IPS DF 19.7 (cell line): ENCODE results near the gene DNAJB13.
A peak's percentile ranks its signal among the peaks of the same experiment; 100 is the strongest.
"Not testable (repeated sequence)": the region's sequence is repeated elsewhere in the genome, so short reads cannot be mapped to it uniquely, and the experiment has no call there.

Source experiments
- DNase-seq: peaks from one replicate; pipeline ENCODE4 v3.0.0-alpha.2; 2013; ENCODE audit warnings: low read depth, low spot score

Gene DNAJB13

DNA sequence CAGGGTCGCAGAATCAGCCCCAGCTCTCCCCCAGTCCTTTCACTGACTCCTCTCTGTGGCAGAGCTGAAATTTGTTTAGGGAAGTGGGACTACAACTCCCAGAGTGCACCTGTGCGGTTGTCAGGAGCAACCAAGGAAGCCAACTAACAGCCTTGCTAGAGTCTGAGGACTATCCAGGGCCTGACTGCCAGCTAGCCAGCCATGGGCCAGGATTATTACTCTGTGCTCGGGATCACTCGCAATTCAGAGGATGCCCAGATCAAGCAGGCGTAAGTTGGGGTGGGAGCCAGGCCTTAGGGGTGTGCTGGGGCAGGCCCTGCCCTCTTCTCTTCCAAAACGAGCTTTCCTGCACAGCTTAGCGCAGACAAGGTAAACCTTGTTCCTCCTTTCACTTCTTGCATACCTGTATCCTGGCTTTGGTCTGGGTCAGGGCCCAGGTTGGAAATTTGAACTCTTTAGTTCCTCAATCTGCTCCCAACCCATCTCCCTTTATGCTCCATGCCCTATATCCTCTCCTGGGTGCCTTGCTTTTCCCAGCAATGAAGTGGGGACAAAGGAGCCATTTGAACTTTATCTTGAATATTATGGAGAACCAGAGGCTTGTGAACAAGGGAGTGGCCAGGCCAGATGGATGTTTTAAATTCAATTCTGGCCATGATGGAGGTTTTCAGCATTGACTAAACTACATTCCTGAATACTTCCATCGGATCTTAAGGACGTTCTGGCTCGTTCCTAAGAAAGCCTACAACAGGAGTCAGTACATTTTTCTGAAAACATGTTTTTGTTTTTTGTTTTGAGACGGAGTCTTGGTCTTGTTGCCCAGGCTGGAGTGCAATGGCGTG, at the start of gene DNAJB13:
Gene DNAJB13 (plus strand): TSS at position 158 of the 842 bp plus-strand sequence. CDS start 44 bp downstream, at position 202.
- peak; percentile 65 for DNase-seq

GRCh38 chr11:73902303-73902702, 48.5 kb upstream of the DNAJB13 start:
- no peak for DNase-seq

GRCh38 chr11:73907191-73907590, 43.6 kb upstream of the DNAJB13 start:
- no peak for DNase-seq

GRCh38 chr11:73912026-73912425, 38.8 kb upstream of the DNAJB13 start:
- no peak for DNase-seq

DNA sequence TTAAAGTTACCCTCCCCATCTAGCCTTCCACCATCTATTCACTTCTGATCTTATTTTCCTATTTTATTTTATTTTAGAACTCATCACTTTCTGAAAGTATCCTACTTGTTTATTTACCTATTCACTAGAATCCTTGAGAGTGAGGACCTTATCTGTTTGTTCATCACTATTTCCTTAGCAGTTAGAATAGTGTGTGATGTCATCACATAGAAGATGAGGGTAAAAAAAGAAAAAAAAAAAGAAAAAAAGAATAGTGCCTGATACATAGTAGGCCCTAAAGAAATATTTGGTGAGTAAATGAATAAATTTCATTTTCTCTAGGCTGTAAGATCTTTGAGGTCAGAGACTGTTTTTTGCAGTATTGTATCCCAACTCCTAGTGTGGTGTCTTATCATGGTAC, 37.4 kb upstream of the DNAJB13 start:
- no peak for DNase-seq

- no peak for DNase-seq
These were observed 36.5 kb upstream of the DNAJB13 start for GRCh38 chr11:73914284-73914683.

DNA sequence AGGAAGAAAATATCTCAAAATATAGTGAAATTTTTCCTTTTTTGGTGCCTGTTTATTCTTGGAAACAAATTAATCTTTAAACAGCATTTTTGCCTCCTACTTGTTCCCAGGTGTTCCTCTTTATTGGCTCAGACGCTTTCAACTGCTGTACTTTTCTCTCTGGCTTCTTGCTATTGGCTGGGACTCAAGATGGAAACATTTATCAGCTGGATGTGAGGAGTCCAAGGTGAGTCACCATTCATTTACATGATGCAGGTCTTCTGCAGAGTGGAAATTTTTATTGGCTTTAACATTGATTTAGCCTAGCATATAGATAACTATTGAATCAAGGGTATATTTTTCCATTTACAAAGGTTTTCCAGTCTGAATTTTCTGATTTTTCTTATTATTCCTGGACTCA, 34.4 kb upstream of the DNAJB13 start:
- DNase-seq, result no peak

- no peak for DNase-seq
These were observed 29.6 kb upstream of the DNAJB13 start for GRCh38 chr11:73921180-73921579.

- no peak for DNase-seq
These were observed 21.4 kb upstream of the DNAJB13 start for GRCh38 chr11:73929388-73929787.

- DNase-seq, result peak; percentile 78
These were observed 19.7 kb upstream of the DNAJB13 start for GRCh38 chr11:73931039-73931645.

- DNase-seq, result no peak
These were observed 18.9 kb upstream of the DNAJB13 start for GRCh38 chr11:73931951-73932350.

- DNase-seq, result no peak
These were observed 18.0 kb upstream of the DNAJB13 start for GRCh38 chr11:73932781-73933180.

GRCh38 chr11:73936047-73936446, 14.8 kb upstream of the DNAJB13 start:
- DNase-seq, result not testable (repeated sequence)

DNA sequence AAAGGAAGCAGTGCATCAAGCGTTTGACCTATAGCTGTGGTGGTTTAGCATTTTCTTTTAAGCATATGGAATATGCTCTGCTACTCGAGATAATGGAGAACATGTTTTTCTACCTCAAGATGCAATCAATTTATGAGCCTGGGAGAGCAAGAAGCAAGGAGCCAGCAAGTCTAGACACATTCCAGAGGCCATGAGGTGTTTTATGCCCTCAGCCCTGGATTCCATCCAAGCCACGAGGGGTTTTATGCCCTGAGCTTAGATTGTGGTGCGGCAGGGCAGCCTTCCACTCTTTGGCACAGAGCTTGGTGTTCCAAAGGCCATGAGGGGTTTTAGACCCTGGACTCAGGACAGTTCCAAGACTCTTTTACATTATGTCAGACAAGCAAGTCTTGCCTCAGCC, 11.7 kb upstream of the DNAJB13 start:
- no peak for DNase-seq

GRCh38 chr11:73940801-73941570, 9.8 kb upstream of the DNAJB13 start:
- DNase-seq, result no peak

GRCh38 chr11:73942010-73942409, 8.8 kb upstream of the DNAJB13 start:
- DNase-seq, result no peak

GRCh38 chr11:73944085-73944484, 6.7 kb upstream of the DNAJB13 start:
- no peak for DNase-seq

DNA sequence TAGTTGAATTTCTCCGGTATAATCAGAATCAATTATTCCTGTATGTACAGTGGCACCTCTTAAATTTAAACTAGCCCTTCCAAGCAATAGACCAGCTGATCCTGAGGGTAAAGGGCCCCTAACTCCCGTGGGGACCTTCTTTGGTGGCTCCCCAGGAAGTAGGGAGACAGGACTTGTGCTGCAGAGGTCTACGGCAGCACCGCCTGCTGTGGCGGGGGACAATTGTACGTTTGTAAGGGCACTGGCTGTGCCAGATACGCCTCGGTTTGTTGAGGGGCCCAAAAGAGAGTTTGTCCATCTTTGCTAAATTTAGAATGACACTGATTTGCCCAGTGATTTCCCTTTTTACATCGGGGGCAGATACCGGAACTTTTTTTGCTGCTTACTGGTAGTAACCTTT, 5.9 kb upstream of the DNAJB13 start:
- DNase-seq, result no peak

DNA sequence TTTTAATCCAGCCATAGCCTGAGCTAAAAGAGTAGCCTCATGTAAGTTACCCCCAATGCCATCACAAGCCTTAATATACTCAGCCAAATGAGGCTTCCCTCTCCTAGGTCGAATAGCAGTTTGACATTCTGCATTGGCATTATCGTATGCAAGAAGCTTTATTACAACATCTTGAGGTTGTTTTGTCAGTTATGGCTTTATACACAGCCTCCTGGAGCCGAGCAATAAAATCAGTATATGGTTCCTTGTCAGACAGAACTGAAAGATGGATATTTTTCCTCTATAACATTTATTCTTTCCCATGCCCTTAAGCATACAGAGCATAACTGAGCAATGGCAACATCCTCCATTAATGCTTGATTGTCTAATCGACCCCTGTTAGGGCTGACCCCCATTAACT, 5.4 kb upstream of the DNAJB13 start:
- DNase-seq, result no peak

DNA sequence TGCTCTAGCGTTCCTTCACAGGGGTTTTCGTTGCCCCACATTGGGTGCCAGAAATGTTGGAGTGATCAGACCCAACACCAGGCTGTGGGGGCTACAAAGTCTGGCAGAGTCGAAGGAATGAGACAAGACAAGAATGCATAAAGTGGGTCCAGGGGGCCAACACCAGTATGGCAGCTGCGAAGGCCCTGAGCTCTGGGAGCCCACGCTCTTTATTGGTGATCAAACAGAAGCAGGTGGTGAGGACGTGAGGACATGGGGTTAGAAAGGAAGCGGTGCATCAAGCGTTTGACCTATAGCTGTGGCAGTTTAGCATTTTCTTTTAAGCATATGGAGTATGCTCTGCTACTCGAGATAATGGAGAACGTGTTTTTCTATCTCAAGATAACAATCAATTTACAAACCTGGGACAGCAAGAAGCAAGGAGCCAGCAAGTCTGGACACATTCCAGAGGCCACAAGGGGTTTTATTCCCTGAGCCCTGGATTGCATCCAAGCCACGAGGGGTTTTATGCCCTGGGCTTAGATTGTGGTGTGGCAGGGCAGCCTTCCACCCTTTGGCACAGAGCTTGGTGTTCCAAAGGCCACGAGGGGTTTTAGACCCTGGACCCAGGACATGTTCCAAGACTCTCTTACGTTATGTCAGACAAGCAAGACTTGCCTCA, 3.9 kb upstream of the DNAJB13 start:
- no peak for DNase-seq

GRCh38 chr11:73949246-73949645, 1.6 kb upstream of the DNAJB13 start:
- no peak for DNase-seq

GRCh38 chr11:73949912-73950311, 914 bp upstream of the DNAJB13 start:
- DNase-seq, result no peak
